A204.1 (cell line): ENCODE data around the gene NAT9.

Experiments
- FAIRE-seq: peaks from 2 replicates; lab custom pipeline; 2012; peaks lifted over from hg19 to GRCh38; lab: Jason Lieb, UNC

The NAT9 gene

GRCh38 chr17:74779948-74780400, 3.8 kb upstream of the NAT9 start:
- FAIRE-seq = no peak

- FAIRE-seq = no peak
Measured at GRCh38 chr17:74779501-74779900, 3.4 kb upstream of the NAT9 start.

- no peak for FAIRE-seq
Measured at GRCh38 chr17:74778960-74779359, 2.8 kb upstream of the NAT9 start.

GRCh38 chr17:74777901-74778515, 1.9 kb upstream of the NAT9 start:
- no peak for FAIRE-seq

GRCh38 chr17:74776990-74777389, 845 bp upstream of the NAT9 start:
- FAIRE-seq = no peak

- no peak for FAIRE-seq
Measured at GRCh38 chr17:74775409-74776043, 619 bp downstream of the NAT9 start.

- FAIRE-seq = no peak
Measured at GRCh38 chr17:74773871-74774286, 2.3 kb downstream of the NAT9 start.

- no peak for FAIRE-seq
Measured at GRCh38 chr17:74773414-74773813, 2.7 kb downstream of the NAT9 start.

- no peak for FAIRE-seq
Measured at GRCh38 chr17:74772053-74772452, 4.1 kb downstream of the NAT9 start.

GRCh38 chr17:74771319-74771914, 4.7 kb downstream of the NAT9 start:
- FAIRE-seq = no peak

- FAIRE-seq = no peak
Measured at GRCh38 chr17:74770498-74771318, 5.4 kb downstream of the NAT9 start.

GRCh38 chr17:74769856-74770497, 6.2 kb downstream of the NAT9 start:
- no peak for FAIRE-seq

GRCh38 chr17:74769266-74769855, 6.8 kb downstream of the NAT9 start:
- FAIRE-seq = no peak

- FAIRE-seq = no peak
Measured at GRCh38 chr17:74768763-74769114, 7.4 kb downstream of the NAT9 start.

- no peak for FAIRE-seq
Measured at GRCh38 chr17:74768069-74768762, 7.9 kb downstream of the NAT9 start.

- no peak for FAIRE-seq
Measured at GRCh38 chr17:74767111-74767516, 9.0 kb downstream of the NAT9 start.

GRCh38 chr17:74766413-74766812, 9.7 kb downstream of the NAT9 start:
- no peak for FAIRE-seq

- FAIRE-seq = no peak
Measured at GRCh38 chr17:74764751-74765286, 11.3 kb downstream of the NAT9 start.

GRCh38 chr17:74763565-74764387, 12.4 kb downstream of the NAT9 start:
- FAIRE-seq = no peak

GRCh38 chr17:74761931-74762330, 14.2 kb downstream of the NAT9 start:
- FAIRE-seq = no peak
